ENCODE measurements around the gene FREM1.

Gene FREM1

DNA sequence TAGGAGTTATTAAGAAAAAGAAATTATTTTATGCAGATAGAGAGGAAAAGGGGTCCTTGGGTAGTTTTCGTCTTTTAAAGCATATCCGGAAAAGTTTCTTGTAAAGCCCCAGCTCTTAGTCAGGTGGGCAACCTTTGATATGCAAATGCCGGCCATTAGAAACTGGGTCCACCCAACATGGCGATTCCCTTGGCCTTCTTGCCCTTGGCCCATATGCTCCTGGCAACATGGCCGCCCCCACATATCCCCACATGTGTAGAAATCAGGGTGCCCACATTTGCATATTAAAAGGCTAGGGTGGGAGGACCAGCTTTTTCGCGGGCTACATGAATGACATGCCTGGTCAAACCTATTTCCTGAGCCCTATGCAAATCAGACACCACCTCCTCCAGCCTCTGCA lies 73.3 kb downstream of the FREM1 start:
- H3F3A ChIP-seq (ENCODE audit: insufficient read depth, low read length), result no peaks in the 10 kb centered on the region
- H3K36me3 ChIP-seq (ENCODE audit: insufficient read depth, low read length), result no peaks in the 10 kb centered on the region
- H3K9ac ChIP-seq (ENCODE audit: low read length), result no peak overlapping the region
- TF ChIP-seq, protein P1, sequence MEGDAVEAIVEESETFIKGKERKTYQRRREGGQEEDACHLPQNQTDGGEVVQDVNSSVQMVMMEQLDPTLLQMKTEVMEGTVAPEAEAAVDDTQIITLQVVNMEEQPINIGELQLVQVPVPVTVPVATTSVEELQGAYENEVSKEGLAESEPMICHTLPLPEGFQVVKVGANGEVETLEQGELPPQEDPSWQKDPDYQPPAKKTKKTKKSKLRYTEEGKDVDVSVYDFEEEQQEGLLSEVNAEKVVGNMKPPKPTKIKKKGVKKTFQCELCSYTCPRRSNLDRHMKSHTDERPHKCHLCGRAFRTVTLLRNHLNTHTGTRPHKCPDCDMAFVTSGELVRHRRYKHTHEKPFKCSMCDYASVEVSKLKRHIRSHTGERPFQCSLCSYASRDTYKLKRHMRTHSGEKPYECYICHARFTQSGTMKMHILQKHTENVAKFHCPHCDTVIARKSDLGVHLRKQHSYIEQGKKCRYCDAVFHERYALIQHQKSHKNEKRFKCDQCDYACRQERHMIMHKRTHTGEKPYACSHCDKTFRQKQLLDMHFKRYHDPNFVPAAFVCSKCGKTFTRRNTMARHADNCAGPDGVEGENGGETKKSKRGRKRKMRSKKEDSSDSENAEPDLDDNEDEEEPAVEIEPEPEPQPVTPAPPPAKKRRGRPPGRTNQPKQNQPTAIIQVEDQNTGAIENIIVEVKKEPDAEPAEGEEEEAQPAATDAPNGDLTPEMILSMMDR (IDR thresholded peaks at IDR 0.05; ENCODE audit: low read length), result no peak
- no peak for TF ChIP-seq EZH2 (IDR thresholded peaks at IDR 0.05; ENCODE audit: borderline replicate concordance, low read length)
- H3K4me1 ChIP-seq (ENCODE audit: insufficient read depth, low read length, severe bottlenecking), result no peaks in the 10 kb centered on the region
- no peak overlapping the region for H3K4me2 ChIP-seq (ENCODE audit: low read length)
- H3K79me2 ChIP-seq (ENCODE audit: insufficient read depth, low read length), result no peaks in the 10 kb centered on the region
- H4K20me1 ChIP-seq (ENCODE audit: insufficient read depth, low read length), result no peaks in the 10 kb centered on the region
- H3K4me3 ChIP-seq (ENCODE audit: low read depth, low read length, poor library complexity, severe bottlenecking), result no peak overlapping the region
- H3K27ac ChIP-seq (ENCODE audit: low read depth, low read length, poor library complexity, severe bottlenecking), result no peak overlapping the region
- H3K9me3 ChIP-seq (ENCODE audit: low read length), result no peaks in the 10 kb centered on the region
- H3K27me3 ChIP-seq (ENCODE audit: insufficient read depth, low read length), result no peaks in the 10 kb centered on the region
- no peak overlapping the region for H2AFZ ChIP-seq (ENCODE audit: low read length)
- H3K9me2 ChIP-seq (ENCODE audit: low read depth, low read length), result no peaks in the 10 kb centered on the region

DNA sequence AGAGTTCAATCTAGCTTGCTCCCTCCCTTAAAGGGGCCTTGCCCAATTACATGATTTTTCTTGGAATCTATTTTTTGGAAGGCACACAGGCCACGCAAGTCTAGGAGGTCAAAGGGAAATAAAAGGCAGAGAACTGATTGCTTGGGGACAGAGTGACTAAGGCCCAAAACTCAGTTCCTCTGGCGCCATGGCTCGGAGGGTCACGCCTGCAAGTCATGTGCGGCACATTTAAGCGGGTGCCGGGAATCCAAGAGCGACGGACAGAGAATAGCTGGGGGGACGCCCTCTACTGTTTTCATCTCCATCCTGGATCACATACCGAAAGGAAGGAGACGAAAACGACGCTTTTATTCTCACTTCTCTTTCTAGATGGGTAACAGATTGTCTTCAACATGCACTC lies 78.6 kb downstream of the FREM1 start:
- Histone ChIP-seq H3K27ac (ENCODE audit: low read depth, low read length, poor library complexity, severe bottlenecking) (no peak overlapping the region), H3K9me2 (ENCODE audit: low read depth, low read length) (no peaks in the 10 kb centered on the region), H3K79me2 (ENCODE audit: insufficient read depth, low read length) (no peaks in the 10 kb centered on the region), H3K36me3 (ENCODE audit: insufficient read depth, low read length) (no peaks in the 10 kb centered on the region), H3K4me2 (ENCODE audit: low read length) (no peak overlapping the region), H2AFZ (ENCODE audit: low read length) (no peak overlapping the region), H4K20me1 (ENCODE audit: insufficient read depth, low read length) (no peaks in the 10 kb centered on the region), H3K4me3 (ENCODE audit: low read depth, low read length, poor library complexity, severe bottlenecking) (no peak overlapping the region), H3F3A (ENCODE audit: insufficient read depth, low read length) (no peaks in the 10 kb centered on the region), H3K9me3 (ENCODE audit: low read length) (no peaks in the 10 kb centered on the region), H3K27me3 (ENCODE audit: insufficient read depth, low read length) (no peaks in the 10 kb centered on the region), H3K4me1 (ENCODE audit: insufficient read depth, low read length, severe bottlenecking) (no peaks in the 10 kb centered on the region), H3K9ac (ENCODE audit: low read length) (no peak overlapping the region)
- no peak for TF ChIP-seq EZH2 (IDR thresholded peaks at IDR 0.05; ENCODE audit: borderline replicate concordance, low read length)
- TF ChIP-seq, protein P1 (IDR thresholded peaks at IDR 0.05; ENCODE audit: low read length), result no peak

DNA sequence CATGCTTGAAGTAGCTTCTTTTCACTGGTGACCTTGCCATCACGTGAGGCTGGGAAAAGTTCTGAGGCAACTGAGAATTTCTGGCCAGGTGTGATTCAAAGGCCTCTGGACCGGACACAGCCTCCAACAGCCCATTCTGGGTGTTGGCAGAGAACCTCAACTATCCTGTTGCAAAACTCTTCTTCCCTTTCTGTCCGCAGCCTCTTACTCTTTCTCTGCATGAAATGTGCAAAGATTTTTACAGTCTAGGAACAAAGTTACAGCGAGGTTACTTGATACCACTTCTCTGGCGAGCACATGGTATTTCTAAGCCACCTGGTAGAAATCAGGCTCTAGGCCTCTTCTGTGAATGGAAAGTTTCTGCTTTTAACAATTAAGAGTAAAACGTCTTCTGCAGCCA lies 79.2 kb downstream of the FREM1 start:
- TF ChIP-seq EZH2 (IDR thresholded peaks at IDR 0.05; ENCODE audit: borderline replicate concordance, low read length), result no peak
- TF ChIP-seq, protein P1 (IDR thresholded peaks at IDR 0.05; ENCODE audit: low read length), result no peak
- Histone ChIP-seq H3K27me3 (ENCODE audit: insufficient read depth, low read length) (no peaks in the 10 kb centered on the region), H3F3A (ENCODE audit: insufficient read depth, low read length) (no peaks in the 10 kb centered on the region), H3K9me2 (ENCODE audit: low read depth, low read length) (no peaks in the 10 kb centered on the region), H3K79me2 (ENCODE audit: insufficient read depth, low read length) (no peaks in the 10 kb centered on the region), H3K9ac (ENCODE audit: low read length) (no peak overlapping the region), H2AFZ (ENCODE audit: low read length) (no peak overlapping the region), H3K4me3 (ENCODE audit: low read depth, low read length, poor library complexity, severe bottlenecking) (no peak overlapping the region), H3K36me3 (ENCODE audit: insufficient read depth, low read length) (no peaks in the 10 kb centered on the region), H3K9me3 (ENCODE audit: low read length) (no peaks in the 10 kb centered on the region), H3K27ac (ENCODE audit: low read depth, low read length, poor library complexity, severe bottlenecking) (no peak overlapping the region), H3K4me1 (ENCODE audit: insufficient read depth, low read length, severe bottlenecking) (no peaks in the 10 kb centered on the region), H3K4me2 (ENCODE audit: low read length) (no peak overlapping the region), H4K20me1 (ENCODE audit: insufficient read depth, low read length) (no peaks in the 10 kb centered on the region)
